ENCODE measurements around the gene DYSF. TPM values are rescaled to one million over a fixed set of nuclear protein-coding genes. Genes with fewer than 3 reads are reported as not detected.

The DYSF gene
- total RNA-seq, 2 donors from 2014 or later, result 1.4 to 3.1 TPM

DNA sequence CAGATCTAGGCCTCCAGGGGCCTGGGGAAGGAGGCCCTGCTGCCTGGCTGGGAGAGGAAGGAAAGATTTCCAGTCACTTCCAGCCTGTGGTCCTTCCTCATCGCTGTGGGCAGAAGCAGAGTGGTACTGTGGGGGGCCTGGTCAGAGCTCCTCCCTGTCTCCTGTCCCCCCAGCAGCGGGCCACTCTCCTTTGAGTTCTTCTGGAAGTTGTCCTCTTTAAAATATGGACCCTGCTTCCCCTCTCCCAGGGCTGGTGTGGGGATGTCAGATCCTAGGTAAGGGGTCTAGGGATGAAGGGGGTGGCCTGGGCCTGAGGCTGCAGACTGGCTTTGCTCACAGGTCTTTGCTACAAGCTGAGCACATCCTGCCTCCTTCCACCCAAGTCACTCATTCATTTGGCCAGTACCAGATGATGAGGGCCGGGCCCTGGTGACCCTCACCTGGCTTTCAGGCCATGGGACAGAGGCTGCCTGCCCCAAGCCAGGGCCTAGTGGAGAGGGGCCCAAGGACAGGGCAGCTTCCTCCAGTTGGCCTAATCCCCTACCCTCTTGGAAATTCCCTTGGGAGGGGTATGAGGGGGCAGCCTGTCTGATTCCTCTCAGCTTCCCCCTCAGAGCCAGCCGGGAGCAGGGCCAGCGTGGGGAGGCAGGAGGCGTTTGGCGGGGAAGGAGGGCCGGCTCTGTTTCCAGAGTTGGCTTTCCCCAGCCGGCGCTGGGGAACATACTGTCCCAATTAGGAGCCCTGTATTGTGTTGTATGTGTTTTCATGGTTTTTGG, 231.9 kb downstream of the DYSF start:
- H3K27me3 Mint-ChIP-seq (ENCODE audit: insufficient read depth), result no peaks in the 10 kb centered on the region
- TF ChIP-seq, protein P1, sequence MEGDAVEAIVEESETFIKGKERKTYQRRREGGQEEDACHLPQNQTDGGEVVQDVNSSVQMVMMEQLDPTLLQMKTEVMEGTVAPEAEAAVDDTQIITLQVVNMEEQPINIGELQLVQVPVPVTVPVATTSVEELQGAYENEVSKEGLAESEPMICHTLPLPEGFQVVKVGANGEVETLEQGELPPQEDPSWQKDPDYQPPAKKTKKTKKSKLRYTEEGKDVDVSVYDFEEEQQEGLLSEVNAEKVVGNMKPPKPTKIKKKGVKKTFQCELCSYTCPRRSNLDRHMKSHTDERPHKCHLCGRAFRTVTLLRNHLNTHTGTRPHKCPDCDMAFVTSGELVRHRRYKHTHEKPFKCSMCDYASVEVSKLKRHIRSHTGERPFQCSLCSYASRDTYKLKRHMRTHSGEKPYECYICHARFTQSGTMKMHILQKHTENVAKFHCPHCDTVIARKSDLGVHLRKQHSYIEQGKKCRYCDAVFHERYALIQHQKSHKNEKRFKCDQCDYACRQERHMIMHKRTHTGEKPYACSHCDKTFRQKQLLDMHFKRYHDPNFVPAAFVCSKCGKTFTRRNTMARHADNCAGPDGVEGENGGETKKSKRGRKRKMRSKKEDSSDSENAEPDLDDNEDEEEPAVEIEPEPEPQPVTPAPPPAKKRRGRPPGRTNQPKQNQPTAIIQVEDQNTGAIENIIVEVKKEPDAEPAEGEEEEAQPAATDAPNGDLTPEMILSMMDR (conservative IDR thresholded peaks at IDR 0.05), result no peak
- no peak overlapping the region for H3K27ac Mint-ChIP-seq
- H3K4me1 Mint-ChIP-seq, result no peaks in the 10 kb centered on the region
- Histone ChIP-seq H3K27ac (ENCODE audit: low read depth, low read length) (no peak overlapping the region), H3K4me1 (ENCODE audit: control insufficient read depth, insufficient read depth, low read length) (no peaks in the 10 kb centered on the region), H3K9ac (ENCODE audit: extremely low read depth, low read length, poor library complexity, severe bottlenecking) (no peak overlapping the region), H3K36me3 (ENCODE audit: control insufficient read depth, insufficient read depth, low read length) (no peaks in the 10 kb centered on the region), H3K9me3 (ENCODE audit: control insufficient read depth, low read length) (no peaks in the 10 kb centered on the region), H3K4me3 (ENCODE audit: low read length) (no peak overlapping the region), H3K27me3 (ENCODE audit: control insufficient read depth, insufficient read depth, low read length, poor library complexity, severe bottlenecking) (no peaks in the 10 kb centered on the region)
- no peak overlapping the region for H3K4me3 Mint-ChIP-seq
- no peaks in the 10 kb centered on the region for H3K9me3 Mint-ChIP-seq
- DNase-seq, result no peak
- WGBS, 2 experiments (ENCODE audit: insufficient coverage in 1 of 2, insufficient read length in 1 of 2), result 94 to 100% methylated on average over 1 to 10 of the region's 10 CpGs
- no peaks in the 10 kb centered on the region for H3K36me3 Mint-ChIP-seq (ENCODE audit: low read depth)

DNA sequence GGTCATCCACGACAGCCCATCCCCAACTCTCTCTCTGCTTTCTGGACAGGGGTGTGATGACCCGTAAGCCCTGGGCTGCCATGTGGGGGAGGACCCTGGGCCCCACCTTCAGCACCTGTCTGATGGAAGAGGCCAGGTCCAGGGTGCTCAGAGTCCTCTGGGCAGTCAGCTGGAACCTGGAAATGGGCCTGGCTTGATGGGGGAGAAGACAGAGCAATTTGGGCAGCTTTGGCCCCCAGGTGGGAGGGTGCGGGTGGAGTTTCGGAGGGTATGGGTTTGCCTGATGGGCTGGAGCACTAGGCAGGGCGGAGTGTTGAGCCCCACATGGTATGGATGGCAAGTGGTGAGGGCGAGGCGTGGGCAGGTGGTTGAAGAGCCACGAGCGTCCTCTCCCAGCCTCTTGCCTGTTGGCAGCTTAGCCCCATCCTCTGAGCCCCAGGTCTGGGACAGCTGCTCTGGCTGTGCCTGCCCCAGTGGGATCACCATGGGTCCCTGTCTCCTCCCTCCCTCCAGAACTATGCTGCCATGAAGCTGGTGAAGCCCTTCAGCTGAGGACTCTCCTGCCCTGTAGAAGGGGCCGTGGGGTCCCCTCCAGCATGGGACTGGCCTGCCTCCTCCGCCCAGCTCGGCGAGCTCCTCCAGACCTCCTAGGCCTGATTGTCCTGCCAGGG, 232.7 kb downstream of the DYSF start:
- TF ChIP-seq, protein P1 (conservative IDR thresholded peaks at IDR 0.05), result no peak
- Histone ChIP-seq H3K36me3 (ENCODE audit: control insufficient read depth, insufficient read depth, low read length) (no peaks in the 10 kb centered on the region), H3K4me3 (ENCODE audit: low read length) (no peak overlapping the region), H3K27ac (ENCODE audit: low read depth, low read length) (no peak overlapping the region), H3K4me1 (ENCODE audit: control insufficient read depth, insufficient read depth, low read length) (peaks cover 3% of the 10 kb centered on the region), H3K27me3 (ENCODE audit: control insufficient read depth, insufficient read depth, low read length, poor library complexity, severe bottlenecking) (no peaks in the 10 kb centered on the region), H3K9ac (ENCODE audit: extremely low read depth, low read length, poor library complexity, severe bottlenecking) (no peak overlapping the region), H3K9me3 (ENCODE audit: control insufficient read depth, low read length) (no peaks in the 10 kb centered on the region)
- no peaks in the 10 kb centered on the region for H3K27me3 Mint-ChIP-seq (ENCODE audit: insufficient read depth)
- no peak overlapping the region for H3K4me3 Mint-ChIP-seq
- DNase-seq, result no peak
- peaks cover 5% of the 10 kb centered on the region for H3K4me1 Mint-ChIP-seq
- no peak overlapping the region for H3K27ac Mint-ChIP-seq
- H3K36me3 Mint-ChIP-seq (ENCODE audit: low read depth), result no peaks in the 10 kb centered on the region
- 90% methylated on average over 4 to 13 of the region's 13 CpGs for WGBS, 2 experiments (ENCODE audit: insufficient coverage in 1 of 2, insufficient read length in 1 of 2)
- H3K9me3 Mint-ChIP-seq, result no peaks in the 10 kb centered on the region

GRCh38 chr2:71686781-71687180, 233.4 kb downstream of the DYSF start:
- H3K9me3 ChIP-seq (ENCODE audit: control insufficient read depth, low read length), result no peaks in the 10 kb centered on the region
- WGBS, 2 experiments (ENCODE audit: insufficient coverage in 1 of 2, insufficient read length in 1 of 2), result 80% methylated on average over 4 of the region's 6 CpGs; no CpG with 5 or more reads in 1 of the 2 experiments
- Mint-ChIP-seq H3K9me3 (no peaks in the 10 kb centered on the region), H3K4me3 (no peak overlapping the region), H3K4me1 (peaks cover 10% of the 10 kb centered on the region), H3K27ac (no peak overlapping the region), H3K27me3 (ENCODE audit: insufficient read depth) (peaks cover 1% of the 10 kb centered on the region), H3K36me3 (ENCODE audit: low read depth) (no peaks in the 10 kb centered on the region)
- TF ChIP-seq, protein P1 (conservative IDR thresholded peaks at IDR 0.05), result no peak
- H3K36me3 ChIP-seq (ENCODE audit: control insufficient read depth, insufficient read depth, low read length), result no peaks in the 10 kb centered on the region
- no peak overlapping the region for H3K9ac ChIP-seq (ENCODE audit: extremely low read depth, low read length, poor library complexity, severe bottlenecking)
- no peak for DNase-seq
- H3K4me3 ChIP-seq (ENCODE audit: low read length), result no peak overlapping the region
- peaks cover 3% of the 10 kb centered on the region for H3K4me1 ChIP-seq (ENCODE audit: control insufficient read depth, insufficient read depth, low read length)
- H3K27ac ChIP-seq (ENCODE audit: low read depth, low read length), result no peak overlapping the region
- H3K27me3 ChIP-seq (ENCODE audit: control insufficient read depth, insufficient read depth, low read length, poor library complexity, severe bottlenecking), result no peaks in the 10 kb centered on the region

Data from endodermal cell (in vitro differentiated cells).